Coronary artery (tissue), 2 donors: ENCODE measurements around the gene CYTIP.

ENCODE experiments used
- DNase-seq: peaks from one replicate; pipeline ENCODE4 v3.0.0-alpha.2; 2017; ENCODE audit warnings: low spot score
- H3K27ac ChIP-seq, 2 donors: fragments of 200-600 bp; sonication (generic); one replicate each; pipeline ENCODE4 v1.5.1; 2016 to 2019
- H3K4me3 ChIP-seq: fragments of 200-600 bp; sonication (generic); 2 replicates; pipeline ENCODE4 v1.5.1; 2016; ENCODE audit warnings: mild to moderate bottlenecking, moderate library complexity
- CTCF ChIP-seq: fragments of 200-600 bp; sonication (generic); IDR thresholded peaks from one replicate; pipeline ENCODE4 v1.5.1; 2019; ENCODE audit warnings: antibody characterized with exemption

The CYTIP gene

GRCh38 chr2:157443090-157443489 lies 799 bp downstream of the CYTIP start:
- Histone ChIP-seq H3K4me3 (peak overlapping the region; percentile 56), H3K27ac (peak overlapping the region in 1 of 2 donors; percentile 64)
- no peak for TF ChIP-seq CTCF
- DNase-seq = no peak

GRCh38 chr2:157442636-157443035 lies 1.3 kb downstream of the CYTIP start:
- TF ChIP-seq CTCF = no peak
- H3K27ac ChIP-seq = no peak overlapping the region
- no peak for DNase-seq
- H3K4me3 ChIP-seq = peak overlapping the region; percentile 50

GRCh38 chr2:157442191-157442590 lies 1.7 kb downstream of the CYTIP start:
- H3K27ac ChIP-seq = peak overlapping the region in 1 of 2 donors; percentile 64
- H3K4me3 ChIP-seq = peak overlapping the region; percentile 50
- no peak for TF ChIP-seq CTCF
- no peak for DNase-seq

- H3K27ac ChIP-seq = no peak overlapping the region
- DNase-seq = no peak
- no peak for TF ChIP-seq CTCF
- H3K4me3 ChIP-seq = peak overlapping the region; percentile 50
Observed at GRCh38 chr2:157441072-157441454, 2.8 kb downstream of the CYTIP start.

GRCh38 chr2:157440404-157441071 lies 3.4 kb downstream of the CYTIP start:
- no peak overlapping the region for H3K27ac ChIP-seq
- no peak for TF ChIP-seq CTCF
- DNase-seq = no peak
- peak overlapping the region; percentile 50 for H3K4me3 ChIP-seq

GRCh38 chr2:157439824-157440186 lies 4.1 kb downstream of the CYTIP start:
- H3K4me3 ChIP-seq = peak overlapping the region; percentile 21
- no peak for DNase-seq
- H3K27ac ChIP-seq = no peak overlapping the region
- TF ChIP-seq CTCF = no peak
